K562 (cell line): ENCODE measurements around the gene IGSF23. TPM values are rescaled to one million over a fixed set of nuclear protein-coding genes. Genes with fewer than 3 reads are reported as not detected.

Experiments used
- ARHGAP35 ChIP-seq: fragments of 450-650 bp; IDR thresholded peaks from 2 replicates; pipeline ENCODE4 v1.6.1; 2018; ENCODE audit not compliant: partially characterized antibody
- CCAR2 ChIP-seq: fragments of 200-400 bp; formaldehyde crosslinking; IDR thresholded peaks from 2 replicates; pipeline ENCODE4 v1.6.1; 2017; ENCODE audit warnings: mild to moderate bottlenecking, low read depth, low read length
- E2F8 ChIP-seq: fragments of 450-650 bp; IDR thresholded peaks from 2 replicates; pipeline ENCODE4 v1.7.1; 2018; ENCODE audit warnings: mild to moderate bottlenecking, low read depth; ENCODE audit not compliant: partially characterized antibody
- FOXJ3 ChIP-seq: sonication (generic); formaldehyde crosslinking; IDR thresholded peaks from 2 replicates; pipeline ENCODE4 v1.4.0; 2020; ENCODE audit warnings: mild to moderate bottlenecking, missing genetic modification reagents
- FOXP1 ChIP-seq: sonication (generic); formaldehyde crosslinking; IDR thresholded peaks from 2 replicates; pipeline ENCODE4 v1.8.0; 2022; ENCODE audit warnings: mild to moderate bottlenecking, missing genetic modification reagents
- GABPB2 ChIP-seq: fragments of 250-450 bp; sonication (Bioruptor Pico); conservative IDR thresholded peaks from 2 replicates; pipeline ENCODE4 v1.5.1; 2021; ENCODE audit warnings: mild to moderate bottlenecking
- HMGN3 ChIP-seq: IDR thresholded peaks from 2 replicates; pipeline ENCODE4 v1.6.1; 2011; ENCODE audit warnings: borderline replicate concordance, low read depth, mild to moderate bottlenecking, mixed read lengths, low read length; ENCODE audit not compliant: insufficient read length; ENCODE audit errors: extremely low read depth
- HOXB6 ChIP-seq: fragments of 250-450 bp; sonication (Bioruptor Pico); IDR thresholded peaks from 2 replicates; pipeline ENCODE4 v1.5.1; 2022; ENCODE audit warnings: mild to moderate bottlenecking, borderline replicate concordance
- IRF1 ChIP-seq: sonication (generic); formaldehyde crosslinking; IDR thresholded peaks from 2 replicates; pipeline ENCODE4 v1.8.0; 2022; ENCODE audit warnings: missing genetic modification reagents, mild to moderate bottlenecking, borderline replicate concordance
- KLF6 ChIP-seq: fragments of 250-450 bp; sonication (Bioruptor Pico); IDR thresholded peaks from 2 replicates; pipeline ENCODE4 v1.4.0; 2020; ENCODE audit warnings: mild to moderate bottlenecking, moderate library complexity, borderline replicate concordance
- MCM3 ChIP-seq: fragments of 450-650 bp; IDR thresholded peaks from 2 replicates; pipeline ENCODE4 v1.6.1; 2016
- MXI1 ChIP-seq: IDR thresholded peaks from 2 replicates; pipeline ENCODE4 v1.6.1; 2011; ENCODE audit warnings: low read depth, mild to moderate bottlenecking, improper control_type of control experiment, low read length
- MYNN ChIP-seq, 2 experiments: sonication (generic); formaldehyde crosslinking in 1 of 2; IDR thresholded peaks; 2 replicates each; pipeline versions ENCODE4 v1.5.0 to v1.6.1; 2016 to 2020; ENCODE audit warnings: antibody characterized with exemption in 1 of 2, missing genetic modification reagents in 1 of 2
- NR4A1 ChIP-seq, 2 experiments: fragments of 250-450 bp in 1 of 2; fragments of 450-650 bp in 1 of 2; sonication (Bioruptor Pico) in 1 of 2; IDR thresholded peaks; 2 replicates each; pipeline versions ENCODE4 v1.4.0 to v1.6.1; 2016 to 2020; ENCODE audit warnings: mild to moderate bottlenecking in 2 of 2, missing compliant biosample characterization in 1 of 2, missing genetic modification characterization in 1 of 2, moderate library complexity in 1 of 2
- OTX1 ChIP-seq: fragments of 450-650 bp; formaldehyde crosslinking; IDR thresholded peaks from 2 replicates; pipeline ENCODE4 v1.4.0; 2022; ENCODE audit warnings: mild to moderate bottlenecking
- POLR2H ChIP-seq: IDR thresholded peaks from 2 replicates; pipeline ENCODE4 v1.6.1; 2016; ENCODE audit warnings: missing genetic modification characterization, low read depth, mild to moderate bottlenecking, control low read depth, missing compliant biosample characterization, moderate library complexity
- RBM15 ChIP-seq: fragments of 200-400 bp; formaldehyde crosslinking; IDR thresholded peaks from 2 replicates; pipeline ENCODE4 v1.6.1; 2018; ENCODE audit warnings: mild to moderate bottlenecking, low read length, moderate library complexity; ENCODE audit not compliant: insufficient read depth
- RBM25 ChIP-seq: fragments of 200-400 bp; formaldehyde crosslinking; IDR thresholded peaks from 2 replicates; pipeline ENCODE4 v1.6.1; 2018; ENCODE audit warnings: low read length, low read depth, moderate library complexity; ENCODE audit not compliant: severe bottlenecking
- SMAD3 ChIP-seq: fragments of 450-650 bp; formaldehyde crosslinking; conservative IDR thresholded peaks from 2 replicates; pipeline ENCODE4 v1.4.0; 2020; ENCODE audit warnings: mild to moderate bottlenecking
- ZBTB12 ChIP-seq: fragments of 250-450 bp; sonication (Bioruptor Pico); IDR thresholded peaks from 2 replicates; pipeline ENCODE4 v1.4.0; 2020
- ZNF282 ChIP-seq: sonication (generic); formaldehyde crosslinking; IDR thresholded peaks from 2 replicates; pipeline ENCODE4 v1.8.1; 2023; ENCODE audit warnings: missing genetic modification reagents
- ZNF586 ChIP-seq: fragments of 450-650 bp; formaldehyde crosslinking; conservative IDR thresholded peaks from 2 replicates; pipeline ENCODE4 v1.4.0; 2020; ENCODE audit warnings: mild to moderate bottlenecking, moderate library complexity
- ZNF589 ChIP-seq: fragments of 200-800 bp; sonication (Bioruptor generic); IDR thresholded peaks from 2 replicates; pipeline ENCODE4 v1.6.1; 2016; ENCODE audit warnings: low read depth, missing genetic modification characterization, missing compliant biosample characterization
- ZSCAN29 ChIP-seq: fragments of 450-650 bp; IDR thresholded peaks from 2 replicates; pipeline ENCODE4 v1.6.1; 2017
- polyA plus RNA-seq, 8 experiments: library from polyadenylated mRNA; depleted of rRNA in 4 of 8; stranded (reverse) in 5 of 8; unstranded in 3 of 8; fragments of >200 nt; fragmentation: Nextera tagmentation in 2 of 8; fragmentation: Illumina TruSeq in 1 of 8; extraction: Ambion mirVana in 2 of 8; extraction: Trizol in 1 of 8; gene quantifications; 2 replicates each; pipeline versions ENCODE4 v1.2.1 to v1.2.3, GENCODE V29; 2011 to 2014; ENCODE audit warnings: inconsistent platforms in 1 of 8, missing spikeins in 1 of 8
- total RNA-seq, 7 experiments: library from RNA; depleted of rRNA in 6 of 7; stranded (reverse); fragments of >200 nt in 6 of 7; fragmentation: Illumina TruSeq in 2 of 7; extraction: Trizol in 2 of 7; gene quantifications; 2 replicates each; pipeline versions ENCODE4 v1.2.1 to v1.2.3, GENCODE V29; 2011 to 2021; ENCODE audit warnings: low replicate concordance in 1 of 7

Gene IGSF23
- total and polyA plus RNA-seq, 9 of the 15 experiments (the other 6 are each of a cell fraction or from before 2014, with no cell fraction given) = not detected

DNA sequence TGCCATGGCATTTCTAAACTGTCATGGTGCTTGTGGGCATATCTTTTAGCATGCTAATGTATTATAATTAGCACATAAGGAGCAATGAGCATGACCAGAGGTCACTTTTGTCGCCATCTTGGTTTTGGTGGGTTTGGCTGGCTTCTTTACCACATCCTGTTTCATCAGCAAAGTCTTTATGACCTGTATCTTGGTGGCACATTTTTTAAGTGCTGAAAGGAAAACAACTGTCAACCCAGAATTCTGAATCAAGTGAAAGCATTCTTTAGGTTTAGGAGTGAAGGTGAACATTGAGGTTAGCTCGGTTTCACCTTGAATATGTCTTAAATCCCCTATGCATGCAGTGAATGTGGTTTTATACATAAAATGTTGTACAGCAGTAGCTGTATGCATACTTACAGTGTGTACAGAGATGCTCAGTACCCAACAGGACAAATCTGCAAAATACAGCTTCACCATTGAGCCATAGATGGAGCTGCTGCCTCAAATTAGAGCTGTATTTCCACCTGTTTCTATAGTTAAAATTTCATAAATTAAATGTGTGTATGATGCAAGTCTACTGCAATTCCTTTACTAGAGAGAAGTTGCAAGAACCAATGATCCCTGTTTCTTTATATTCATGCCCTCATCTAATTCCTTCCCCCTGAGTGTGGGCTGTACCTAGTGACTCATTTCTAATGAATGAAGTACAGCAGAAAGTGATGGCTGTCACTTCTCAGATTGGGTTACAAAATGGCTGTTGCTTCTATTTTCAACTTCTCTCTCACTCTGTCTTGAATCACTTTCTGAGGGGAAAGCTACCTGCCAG, 25.2 kb upstream of the IGSF23 start (continued):
- TF ChIP-seq E2F8 = no peak
- TF ChIP-seq FOXP1 (CRISPR knock-in tag) = 0 out of 2 replicates have a peak, but pooled peaks have one; percentile 40
- TF ChIP-seq ZNF282 (CRISPR knock-in tag) = no peak
- TF ChIP-seq MXI1 = peak; percentile 84
- TF ChIP-seq ZNF589 (CRISPR knock-in tag) = peak; percentile 15; the same call in 1 of the 2 replicates
- TF ChIP-seq KLF6 (CRISPR knock-in tag) = peak; percentile 56
- no peak for TF ChIP-seq NR4A1 (CRISPR knock-in tag; IDR thresholded peaks at IDR 0.05)
- TF ChIP-seq NR4A1 (tag; IDR thresholded peaks at IDR 0.05) = 0 out of 2 replicates have a peak, but pooled peaks have one; percentile 70
- TF ChIP-seq CCAR2 = no peak
- peak; percentile 75; the same call in 1 of the 2 replicates for TF ChIP-seq SMAD3
- TF ChIP-seq ZSCAN29 = no peak
- TF ChIP-seq MCM3 = no peak
- peak; percentile 75 for TF ChIP-seq POLR2H (tag)
- peak; percentile 88 for TF ChIP-seq OTX1 (CRISPR knock-in tag)
- TF ChIP-seq GABPB2 (CRISPR knock-in tag) = 0 out of 2 replicates have a peak, but pooled peaks have one; percentile 48
- no peak for TF ChIP-seq RBM15
- TF ChIP-seq ZBTB12 (CRISPR knock-in tag) = peak; percentile 41
- TF ChIP-seq HMGN3 = no peak
- TF ChIP-seq RBM25 = no peak
- no peak for TF ChIP-seq ARHGAP35
- TF ChIP-seq IRF1 (CRISPR knock-in tag) = no peak
- TF ChIP-seq FOXJ3 (CRISPR knock-in tag) = no peak
- no peak for TF ChIP-seq HOXB6 (CRISPR knock-in tag)
- no peak for TF ChIP-seq MYNN (IDR thresholded peaks at IDR 0.05)
- TF ChIP-seq MYNN (CRISPR knock-in tag; IDR thresholded peaks at IDR 0.05) = no peak
- peak; percentile 61; the same call in 1 of the 2 replicates for TF ChIP-seq ZNF586 (CRISPR knock-in tag)
